Adrenal gland (tissue), 12 donors: Measurements from ENCODE around the gene FBXL16. TPM values are rescaled to one million over a fixed set of nuclear protein-coding genes. Genes with fewer than 3 reads are reported as not detected.

Experiments
- DNase-seq, 7 donors: peaks; one replicate each; pipeline ENCODE4 v3.0.0-alpha.2; 2019 to 2020
- H3K27ac ChIP-seq, 5 donors: fragments of 200-600 bp; sonication (generic) in 4 of 5; 1 replicate in 3 of 5; 2 replicates in 2 of 5; pipeline versions ENCODE4 v1.5.1 to v1.8.0; 2016 to 2020; ENCODE audit warnings: mild to moderate bottlenecking in 1 of 5
- H3K27me3 ChIP-seq: fragments of 200-600 bp; 2 replicates; pipeline ENCODE4 v1.8.0; 2021
- H3K36me3 ChIP-seq, 2 donors: fragments of 200-600 bp; replicated peaks in 1 of 2; 1 replicate in 1 of 2; 2 replicates in 1 of 2; pipeline versions ENCODE4 v1.5.1 to v1.8.0; 2018 to 2022
- H3K4me1 ChIP-seq, 2 donors: fragments of 200-600 bp; replicated peaks in 1 of 2; 1 replicate in 1 of 2; 2 replicates in 1 of 2; pipeline versions ENCODE4 v1.5.1 to v1.8.0; 2018 to 2021
- H3K4me3 ChIP-seq, 4 donors: fragments of 200-600 bp; sonication (generic) in 3 of 4; one replicate each; pipeline ENCODE4 v1.5.1; 2016 to 2018
- H3K9me3 ChIP-seq, 3 donors: fragments of 200-600 bp; sonication (generic) in 1 of 3; replicated peaks in 1 of 3; 1 replicate in 2 of 3; 2 replicates in 1 of 3; pipeline versions ENCODE4 v1.5.1 to v1.8.0; 2016 to 2021
- POLR2A ChIP-seq, 2 donors: fragments of 450-650 bp; IDR thresholded peaks; one replicate each; pipeline ENCODE4 v1.6.1; 2017; ENCODE audit warnings: antibody characterized with exemption in 2 of 2, mild to moderate bottlenecking in 2 of 2, moderate library complexity in 1 of 2
- WGBS, 4 donors: extraction: QIAGEN DNeasy Blood & Tissue Kit in 2 of 4; methylation state at CpG; one replicate each; pipeline versions ENCODE4 v1.1.5 to v1.1.7; 2013 to 2017; 5-methylcytosine and 5-hydroxymethylcytosine counted together
- intact Hi-C, 2 donors: fragments of 100-400 bp; cut with DNase I; formaldehyde crosslinking; loops; one replicate each; pipeline versions ENCODE4 v1.14.1 to v1.15.0; 2022 to 2023
- polyA plus RNA-seq, 3 donors: library from polyadenylated mRNA; stranded (reverse); fragments of 200-250 nt in 2 of 3; fragments of 350-450 nt in 1 of 3; fragmentation: Illumina TruSeq in 1 of 3; extraction: RNeasy Lipid Tissue Mini Kit (QIAGEN cat#74804) in 1 of 3; gene quantifications; one replicate each; pipeline ENCODE4 v1.2.3, GENCODE V29; 2013 to 2014
- total RNA-seq, 9 donors: library from RNA; depleted of rRNA in 4 of 9; stranded (reverse); fragments of >200 nt in 4 of 9; fragments of 120-200 nt in 1 of 9; fragmentation: NEBNext Ultra II Directional in 1 of 9; extraction: Animal tissue kit (Norgen Biotek cat#: 25700) in 1 of 9; gene quantifications; one replicate each; pipeline versions ENCODE4 v1.1.0 to v1.2.4, GENCODE V29; 2013 to 2023
- TF ChIP-seq, protein P1 (sequence below), 6 experiments: fragments of 450-650 bp in 4 of 6; fragments of 200-600 bp in 2 of 6; sonication (generic) in 1 of 6; IDR thresholded peaks; 1 replicate in 5 of 6; 2 replicates in 1 of 6; pipeline versions ENCODE4 v1.5.1 to v1.8.0; 2016 to 2021; ENCODE audit warnings: antibody characterized with exemption in 6 of 6, mild to moderate bottlenecking in 2 of 6, moderate library complexity in 1 of 6
- donor health status: healthy with polysubstance abuse.
- donor health status: Bipolar disorder and iron deficiency.
- donor health status: DM: yes; HTN: yes; CAD: no.
- donor health status: DM: no; HTN: no; CAD: no.
- donor health status: DM: no; HTN: no; CAD: no.
- donor health status: DM: yes; HTN: yes; CAD: no.

Gene FBXL16
- total and polyA plus RNA-seq, 12 donors = 0.17 to 18.3 (median 5.2) TPM; not detected in 1

DNA sequence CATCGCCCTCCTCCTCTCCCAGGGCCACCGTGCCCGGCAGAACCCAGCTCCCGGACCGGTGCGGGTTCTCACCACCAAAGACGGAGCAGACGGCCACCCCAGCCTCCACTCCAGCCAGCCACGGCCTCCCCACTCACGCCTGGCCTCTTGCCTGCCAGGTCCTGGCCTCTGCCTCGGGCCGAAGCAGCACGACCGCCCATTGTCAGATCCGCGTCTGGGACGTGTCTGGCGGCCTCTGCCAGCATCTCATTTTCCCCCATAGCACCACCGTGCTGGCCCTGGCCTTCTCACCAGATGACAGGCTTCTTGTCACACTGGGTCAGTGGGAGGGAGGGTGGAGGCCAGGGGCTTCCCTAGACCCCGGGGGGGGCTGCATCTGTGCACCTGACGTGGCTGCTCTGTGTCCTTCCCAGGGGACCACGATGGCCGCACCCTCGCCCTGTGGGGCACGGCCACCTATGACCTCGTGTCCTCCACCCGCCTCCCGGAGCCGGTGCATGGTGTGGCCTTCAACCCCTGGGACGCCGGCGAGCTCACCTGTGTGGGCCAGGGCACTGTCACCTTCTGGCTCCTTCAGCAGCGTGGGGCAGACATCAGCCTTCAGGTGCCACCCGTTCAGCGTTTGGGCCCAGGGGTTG lies 44.3 kb downstream of the FBXL16 start:
- 31 to 39% (median 36%) methylated on average over 12 to 35 of the region's 35 CpGs for WGBS, 4 donors
- no peak for TF ChIP-seq POLR2A (IDR thresholded peaks at IDR 0.05)
- TF ChIP-seq, protein P1, sequence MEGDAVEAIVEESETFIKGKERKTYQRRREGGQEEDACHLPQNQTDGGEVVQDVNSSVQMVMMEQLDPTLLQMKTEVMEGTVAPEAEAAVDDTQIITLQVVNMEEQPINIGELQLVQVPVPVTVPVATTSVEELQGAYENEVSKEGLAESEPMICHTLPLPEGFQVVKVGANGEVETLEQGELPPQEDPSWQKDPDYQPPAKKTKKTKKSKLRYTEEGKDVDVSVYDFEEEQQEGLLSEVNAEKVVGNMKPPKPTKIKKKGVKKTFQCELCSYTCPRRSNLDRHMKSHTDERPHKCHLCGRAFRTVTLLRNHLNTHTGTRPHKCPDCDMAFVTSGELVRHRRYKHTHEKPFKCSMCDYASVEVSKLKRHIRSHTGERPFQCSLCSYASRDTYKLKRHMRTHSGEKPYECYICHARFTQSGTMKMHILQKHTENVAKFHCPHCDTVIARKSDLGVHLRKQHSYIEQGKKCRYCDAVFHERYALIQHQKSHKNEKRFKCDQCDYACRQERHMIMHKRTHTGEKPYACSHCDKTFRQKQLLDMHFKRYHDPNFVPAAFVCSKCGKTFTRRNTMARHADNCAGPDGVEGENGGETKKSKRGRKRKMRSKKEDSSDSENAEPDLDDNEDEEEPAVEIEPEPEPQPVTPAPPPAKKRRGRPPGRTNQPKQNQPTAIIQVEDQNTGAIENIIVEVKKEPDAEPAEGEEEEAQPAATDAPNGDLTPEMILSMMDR (IDR thresholded peaks at IDR 0.05) = no peak
- peak overlapping the region in 4 of 5 donors; percentile 51 to 90 (median 70) for H3K27ac ChIP-seq
- intact Hi-C loops = no loop called here
- no peaks in the 10 kb centered on the region for H3K27me3 ChIP-seq
- no peaks in the 10 kb centered on the region for H3K9me3 ChIP-seq
- no peak for DNase-seq
- peaks cover 12 to 13% of the 10 kb centered on the region in 2 donors for H3K4me1 ChIP-seq
- H3K36me3 ChIP-seq = peaks cover 0 to 4% of the 10 kb centered on the region in 2 donors
- peak overlapping the region in 1 of 4 donors; percentile 32 for H3K4me3 ChIP-seq

DNA sequence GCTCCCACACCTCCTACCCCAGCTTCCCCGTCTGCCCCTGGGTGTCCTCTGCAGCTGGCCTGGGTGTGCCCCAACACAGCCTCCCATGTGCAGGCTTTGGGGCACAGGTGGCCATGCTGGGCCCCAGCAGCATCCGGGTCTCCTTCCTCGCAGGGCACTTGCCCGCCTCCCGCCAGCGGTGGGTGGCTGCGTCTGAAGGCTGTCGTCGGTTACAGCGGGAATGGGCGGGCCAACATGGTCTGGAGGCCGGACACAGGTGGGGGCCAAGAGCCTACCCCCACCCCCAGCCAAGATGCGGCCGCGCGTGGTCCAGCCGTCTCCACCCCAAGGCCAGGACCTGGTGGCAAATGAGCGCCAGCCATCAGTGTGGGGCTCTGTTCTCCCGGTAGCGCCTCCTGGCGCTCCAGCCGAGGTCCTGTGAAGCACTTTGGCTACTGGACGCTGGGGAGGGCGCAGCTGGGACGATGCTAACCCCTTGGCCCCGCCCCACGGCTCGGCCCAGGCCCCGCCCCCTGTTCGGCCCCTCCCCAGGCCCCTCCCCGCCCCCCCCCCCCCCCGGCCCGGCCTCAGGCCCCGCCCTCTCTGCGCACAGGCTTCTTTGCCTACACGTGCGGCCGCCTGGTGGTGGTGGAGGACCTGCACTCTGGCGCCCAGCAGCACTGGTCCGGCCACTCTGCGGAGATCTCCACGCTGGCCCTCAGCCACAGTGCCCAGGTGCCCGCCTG lies 45.0 kb downstream of the FBXL16 start:
- Histone ChIP-seq H3K27me3 (no peaks in the 10 kb centered on the region), H3K27ac (peak overlapping the region; percentile 8 to 90 (median 66)), H3K4me3 (peak overlapping the region in 1 of 4 donors; percentile 32), H3K9me3 (no peaks in the 10 kb centered on the region), H3K36me3 (peaks cover 0 to 5% of the 10 kb centered on the region in 2 donors), H3K4me1 (peaks cover 12 to 13% of the 10 kb centered on the region in 2 donors)
- 0 to 21% (median 6%) methylated on average over 3 to 39 of the region's 43 CpGs for WGBS, 4 donors
- DNase-seq = peak; percentile 92 to 97 (median 96)
- peak; percentile 49 to 83 for TF ChIP-seq POLR2A (IDR thresholded peaks at IDR 0.05)
- TF ChIP-seq, protein P1 (IDR thresholded peaks at IDR 0.05) = peak; percentile 33 to 75 (median 58)
- intact Hi-C loops = no loop called here

DNA sequence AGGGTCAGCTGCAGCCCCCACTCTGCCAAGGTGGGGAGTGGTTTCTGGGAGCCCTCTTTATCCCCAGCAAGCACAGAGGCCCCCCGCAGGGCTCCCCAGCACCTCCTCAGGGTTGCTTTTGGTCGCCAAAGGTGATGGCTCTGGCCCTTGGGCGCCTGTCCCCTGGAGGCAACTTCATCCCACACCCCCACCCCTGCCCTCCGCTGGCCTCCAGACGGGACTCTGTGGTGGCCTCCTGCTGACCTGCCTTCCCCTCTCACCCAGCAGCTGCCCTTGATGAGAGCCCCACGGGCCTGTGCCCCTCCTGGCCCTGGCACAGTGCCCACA lies 45.5 kb downstream of the FBXL16 start:
- intact Hi-C loops = no loop called here
- H3K27me3 ChIP-seq = no peaks in the 10 kb centered on the region
- peaks cover 12 to 13% of the 10 kb centered on the region in 2 donors for H3K4me1 ChIP-seq
- peak overlapping the region; percentile 8 to 90 (median 66) for H3K27ac ChIP-seq
- TF ChIP-seq, protein P1 (IDR thresholded peaks at IDR 0.05) = no peak
- TF ChIP-seq POLR2A (IDR thresholded peaks at IDR 0.05) = no peak
- H3K9me3 ChIP-seq = no peaks in the 10 kb centered on the region
- 52 to 74% (median 57%) methylated on average over 4 to 6 of the region's 6 CpGs for WGBS, 4 donors
- peaks cover 0 to 9% of the 10 kb centered on the region in 2 donors for H3K36me3 ChIP-seq
- peak overlapping the region in 1 of 4 donors; percentile 20 for H3K4me3 ChIP-seq
- DNase-seq = no peak

DNA sequence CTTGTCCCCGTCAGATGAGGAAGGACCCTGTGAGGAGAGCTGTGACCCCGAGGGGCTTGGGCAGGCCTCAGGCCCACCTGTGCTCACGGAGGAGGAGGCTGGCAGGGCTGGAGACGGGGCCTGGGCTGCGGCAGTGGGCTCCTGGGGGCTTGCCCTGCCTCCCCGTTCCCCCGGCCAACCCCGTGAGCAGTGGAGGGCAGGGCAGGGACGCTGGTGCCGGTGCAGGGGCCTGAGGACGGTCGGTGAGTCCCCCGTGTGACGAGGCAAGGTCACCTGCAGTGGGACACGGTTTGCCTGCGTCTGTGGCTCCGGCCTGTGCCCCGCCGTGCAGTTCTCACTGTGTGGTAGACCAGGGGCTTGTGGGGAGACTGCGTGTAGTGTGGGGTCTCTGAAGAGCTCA lies 46.0 kb downstream of the FBXL16 start:
- Histone ChIP-seq H3K27ac (peak overlapping the region in 3 of 5 donors; percentile 60 to 90 (median 78)), H3K4me3 (no peak overlapping the region), H3K27me3 (no peaks in the 10 kb centered on the region), H3K36me3 (peaks cover 0 to 9% of the 10 kb centered on the region in 2 donors), H3K4me1 (peaks cover 12 to 13% of the 10 kb centered on the region in 2 donors), H3K9me3 (no peaks in the 10 kb centered on the region)
- DNase-seq = no peak
- no peak for TF ChIP-seq POLR2A (IDR thresholded peaks at IDR 0.05)
- TF ChIP-seq, protein P1 (IDR thresholded peaks at IDR 0.05) = no peak
- intact Hi-C loops = loop anchor here in 1 of 2 donors (5.0 kb wide), 1 partner anchor 82 kb away; no protein-coding TSS in a partner anchor
- WGBS, 4 donors = 79 to 90% (median 83%) methylated on average over 2 to 20 of the region's 20 CpGs
